Activated CD4-positive, CD25-positive, alpha-beta regulatory T cell treated with anti-CD3 and anti-CD28 coated beads, Interleukin-2, amount 50 U/mL, for 16 hours (primary cell): ENCODE results near the gene NKX2-8.

Experiments
- DNase-seq: peaks from one replicate; pipeline ENCODE4 v3.0.0-alpha.2; 2020; ENCODE audit warnings: low read depth, low spot score

The NKX2-8 gene

DNA sequence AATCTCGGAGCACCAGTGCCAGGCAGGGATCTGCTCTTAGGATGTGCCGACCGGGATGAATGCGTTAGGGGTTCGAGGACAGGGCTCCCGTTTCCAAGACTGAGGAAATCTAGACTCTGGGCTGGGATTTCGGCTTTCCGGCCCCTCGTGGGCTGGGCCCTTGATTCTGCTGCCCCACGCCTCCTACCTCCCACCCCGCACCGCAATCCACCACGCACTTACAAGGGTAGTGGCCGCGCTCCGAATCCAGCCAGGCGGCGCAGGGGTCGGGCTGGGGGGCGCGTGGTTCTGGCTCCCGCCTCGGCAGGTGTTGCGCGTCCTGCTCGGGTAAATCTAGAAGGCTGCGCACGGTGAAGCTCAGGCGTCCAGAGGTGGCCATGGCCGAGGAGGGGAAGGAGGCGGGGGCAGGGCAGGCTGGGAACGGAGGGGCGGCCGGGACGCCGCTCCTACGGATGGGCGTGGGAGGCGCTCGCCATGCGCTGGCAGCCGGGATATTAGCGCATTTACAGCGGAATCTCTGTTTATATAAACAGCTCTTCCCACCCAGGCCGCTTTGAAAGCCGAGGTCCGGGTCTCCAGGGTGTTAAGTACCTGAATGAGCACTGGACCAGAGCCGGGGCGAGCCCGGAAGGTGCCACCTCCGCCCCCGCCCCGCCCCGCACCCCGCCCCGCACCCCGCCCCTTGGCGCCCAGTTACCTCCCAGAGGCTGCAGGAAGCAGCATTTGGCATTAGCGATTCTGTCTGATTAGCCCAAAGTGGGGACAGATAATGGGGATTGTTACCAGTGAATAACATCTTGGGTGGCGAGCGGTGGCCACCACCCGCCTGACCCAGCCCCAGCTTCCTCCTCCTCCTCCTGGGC is at the start of gene NKX2-8:
NKX2-8 (minus strand) TSS at position 604 of the 863 bp plus-strand sequence; CDS start at position 379, 225 bp downstream.
- no peak for DNase-seq

DNA sequence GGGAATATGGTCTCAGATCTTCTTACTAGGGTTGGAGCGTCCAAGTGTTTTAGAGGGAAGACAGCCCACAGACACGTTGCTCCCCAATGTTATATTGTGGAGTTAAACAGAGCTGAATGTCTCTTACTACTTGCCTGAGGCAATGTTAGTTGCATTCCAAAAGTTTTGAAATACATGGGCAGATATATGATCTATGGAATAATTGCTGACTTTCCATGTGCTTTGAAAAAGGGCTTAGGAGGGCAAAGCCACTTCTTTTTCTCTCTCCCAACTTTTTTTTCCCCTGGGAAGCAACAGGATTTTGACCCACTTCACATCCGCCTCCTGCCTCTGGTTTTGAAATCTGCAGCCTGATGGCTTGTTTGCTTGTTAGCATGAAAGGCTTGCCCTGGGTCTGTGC is 45.6 kb upstream of the NKX2-8 start:
- DNase-seq, result no peak

- DNase-seq, result no peak
Observed at GRCh38 chr14:36626151-36626550, 43.7 kb upstream of the NKX2-8 start.

- no peak for DNase-seq
Observed at GRCh38 chr14:36625436-36625835, 43.0 kb upstream of the NKX2-8 start.

DNA sequence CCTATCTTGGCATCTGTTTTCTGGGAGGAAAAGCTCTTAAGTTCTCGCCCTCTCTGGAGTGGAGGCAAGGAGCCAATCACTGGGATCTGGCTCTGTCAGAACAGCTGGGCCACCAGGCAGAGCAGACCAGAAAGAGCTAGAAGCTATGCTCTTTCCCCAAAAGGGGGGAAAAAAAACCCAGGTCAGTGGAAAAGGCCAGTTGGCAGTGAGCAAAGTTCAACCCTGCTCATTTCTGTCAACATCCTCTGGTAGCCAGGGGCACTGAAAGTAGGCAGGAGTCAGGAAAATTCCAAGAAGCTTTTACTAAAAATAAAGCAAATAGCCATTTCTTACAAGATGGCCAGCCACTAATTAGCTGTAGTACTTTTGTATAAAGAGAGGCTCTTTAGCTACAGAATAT is 42.6 kb upstream of the NKX2-8 start:
- DNase-seq, result no peak

DNA sequence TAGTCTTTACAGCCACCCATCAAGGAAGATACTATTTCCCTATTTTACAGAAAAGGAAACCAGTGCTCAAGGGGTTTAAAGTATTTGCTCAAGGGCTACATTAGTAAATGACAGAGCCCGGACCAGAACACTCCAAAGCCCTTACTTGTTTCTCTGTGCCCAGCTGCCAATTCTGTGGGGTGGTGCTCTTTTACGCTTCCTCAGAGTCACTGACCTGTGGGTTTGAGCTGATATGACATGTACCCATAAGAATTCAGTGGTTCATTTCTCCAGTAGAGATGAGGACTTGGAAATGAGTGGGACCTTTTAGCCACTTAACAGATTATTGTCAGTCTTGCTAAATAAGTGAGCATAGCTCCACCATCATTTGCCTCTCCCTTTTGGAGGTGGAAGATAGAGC is 37.4 kb upstream of the NKX2-8 start:
- DNase-seq, result no peak

GRCh38 chr14:36619131-36619530 is 36.7 kb upstream of the NKX2-8 start:
- DNase-seq, result no peak

DNA sequence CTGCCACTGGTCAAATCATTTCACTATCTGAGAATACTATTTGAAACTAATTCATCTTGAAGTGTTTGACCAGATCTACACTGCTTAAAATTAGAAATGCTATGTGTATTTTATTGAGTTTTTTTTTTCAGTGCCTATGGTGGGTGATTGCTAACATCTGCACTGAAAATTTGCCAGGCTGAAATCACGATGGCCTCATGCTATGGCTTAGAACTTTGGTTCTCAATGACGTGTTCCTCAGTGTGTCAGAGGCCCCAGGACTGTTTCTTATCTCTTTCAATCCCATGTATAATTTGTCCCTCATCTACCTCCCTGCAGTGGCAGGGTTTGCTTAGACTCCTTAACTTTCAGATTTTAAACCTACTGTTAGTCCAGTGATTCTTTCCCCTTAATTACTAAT is 36.2 kb upstream of the NKX2-8 start:
- DNase-seq, result no peak

DNA sequence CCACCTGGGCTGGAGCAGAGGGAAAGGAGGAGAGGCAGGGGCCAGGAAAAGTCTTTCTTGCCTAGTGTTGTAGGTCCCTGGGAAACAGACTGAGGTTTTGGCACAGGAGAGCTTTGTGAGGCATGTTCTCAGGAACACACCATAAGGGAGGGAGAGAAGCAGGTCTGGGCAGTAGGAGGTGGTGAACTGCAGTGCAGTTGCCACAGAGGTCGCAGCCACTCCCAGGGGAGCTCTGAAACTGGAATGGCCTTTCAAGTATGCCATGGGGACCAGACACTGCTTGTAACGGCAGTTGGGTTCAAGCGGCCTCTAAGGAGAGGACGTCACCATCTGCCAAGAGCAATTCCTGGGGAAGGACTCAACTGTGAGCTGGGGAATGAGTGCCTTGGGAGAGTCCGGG is 35.4 kb upstream of the NKX2-8 start:
- DNase-seq, result no peak

DNA sequence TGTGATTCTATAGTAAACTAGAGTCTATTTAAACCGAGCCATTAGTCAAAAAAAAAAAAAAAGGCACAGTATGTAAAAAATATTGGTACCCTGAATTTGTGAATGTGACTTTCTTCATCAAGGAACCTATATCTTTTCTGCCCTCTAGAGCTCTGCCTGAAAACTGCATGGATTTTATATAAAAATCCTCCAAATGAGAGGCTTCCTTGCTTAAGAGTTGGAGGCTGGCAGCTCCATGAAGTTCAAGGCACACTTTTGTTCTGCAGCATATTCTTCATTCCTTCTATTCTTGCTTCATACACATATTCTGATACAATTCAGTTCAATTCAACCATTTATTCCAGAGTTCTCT is 23.1 kb upstream of the NKX2-8 start:
- DNase-seq, result no peak

GRCh38 chr14:36604757-36605505 is 22.5 kb upstream of the NKX2-8 start:
- DNase-seq, result no peak

GRCh38 chr14:36600431-36600830 is 18.0 kb upstream of the NKX2-8 start:
- no peak for DNase-seq

DNA sequence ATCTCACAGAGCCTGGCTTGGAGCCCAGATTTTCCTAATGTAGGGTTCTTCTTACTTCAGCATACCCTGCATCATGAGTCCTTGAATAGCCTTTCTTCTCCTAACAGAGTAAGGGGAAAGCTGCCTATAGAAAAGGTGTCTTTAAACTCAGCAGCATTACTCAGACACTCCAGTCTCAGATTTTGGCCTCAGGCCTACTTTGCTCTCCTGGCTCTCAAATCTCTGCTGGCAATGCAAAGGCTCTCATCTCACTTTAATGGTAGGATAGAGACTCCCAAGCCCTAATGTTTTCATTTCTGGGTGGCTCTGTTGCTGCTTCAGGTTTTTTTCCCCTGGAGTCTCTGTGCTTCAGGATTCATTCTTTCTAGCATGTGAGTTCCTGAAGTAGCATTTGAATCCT is 9.1 kb upstream of the NKX2-8 start:
- DNase-seq, result no peak

- no peak for DNase-seq
Observed at GRCh38 chr14:36588788-36589187, 6.4 kb upstream of the NKX2-8 start.

GRCh38 chr14:36588119-36588518 is 5.7 kb upstream of the NKX2-8 start:
- DNase-seq, result no peak

GRCh38 chr14:36585100-36585499 is 2.7 kb upstream of the NKX2-8 start:
- no peak for DNase-seq

DNA sequence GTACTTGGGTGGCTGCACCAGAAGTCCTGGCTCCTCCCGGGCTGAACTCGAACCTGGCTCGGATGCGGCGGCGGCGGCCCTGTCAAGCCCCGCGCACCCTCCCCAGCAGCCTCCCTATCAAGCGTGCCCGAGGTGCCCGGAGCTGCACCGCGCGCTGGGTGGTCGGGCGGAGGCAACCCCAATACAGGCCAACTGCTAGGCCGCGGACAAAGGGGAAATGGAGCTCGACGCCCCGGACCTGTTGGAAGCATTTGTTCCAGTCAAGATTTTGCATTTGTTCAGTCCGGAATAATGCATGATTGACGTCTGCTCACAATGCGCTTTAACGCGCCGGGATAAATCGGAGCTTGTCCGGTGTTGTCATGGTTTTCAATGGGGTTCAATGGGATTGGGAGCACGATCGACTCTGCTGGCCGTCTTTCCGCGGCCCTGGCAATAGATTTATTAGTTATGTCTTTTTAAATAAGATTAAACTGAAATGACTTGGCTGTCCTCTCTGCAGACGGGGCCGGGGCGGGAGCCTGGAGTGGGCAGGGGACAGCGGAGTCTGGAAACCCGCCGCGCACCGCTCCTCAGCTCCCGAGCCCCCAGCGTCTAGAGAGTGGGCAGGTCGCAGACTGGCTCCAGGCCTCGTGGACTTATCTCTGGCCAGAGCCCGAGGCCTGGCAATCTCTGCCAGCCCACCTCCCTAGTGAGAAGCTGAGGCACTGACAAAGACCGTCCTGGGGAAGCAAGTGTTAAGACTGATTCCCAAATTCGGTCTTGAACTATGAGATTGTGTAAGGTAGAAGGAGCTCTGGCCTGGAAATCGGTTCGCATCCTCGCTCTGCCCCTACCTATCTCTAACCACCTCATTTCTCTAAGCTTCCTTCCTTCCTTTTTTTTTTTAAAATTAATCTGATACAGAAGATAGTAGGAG is 1.7 kb upstream of the NKX2-8 start:
- DNase-seq, result no peak

DNA sequence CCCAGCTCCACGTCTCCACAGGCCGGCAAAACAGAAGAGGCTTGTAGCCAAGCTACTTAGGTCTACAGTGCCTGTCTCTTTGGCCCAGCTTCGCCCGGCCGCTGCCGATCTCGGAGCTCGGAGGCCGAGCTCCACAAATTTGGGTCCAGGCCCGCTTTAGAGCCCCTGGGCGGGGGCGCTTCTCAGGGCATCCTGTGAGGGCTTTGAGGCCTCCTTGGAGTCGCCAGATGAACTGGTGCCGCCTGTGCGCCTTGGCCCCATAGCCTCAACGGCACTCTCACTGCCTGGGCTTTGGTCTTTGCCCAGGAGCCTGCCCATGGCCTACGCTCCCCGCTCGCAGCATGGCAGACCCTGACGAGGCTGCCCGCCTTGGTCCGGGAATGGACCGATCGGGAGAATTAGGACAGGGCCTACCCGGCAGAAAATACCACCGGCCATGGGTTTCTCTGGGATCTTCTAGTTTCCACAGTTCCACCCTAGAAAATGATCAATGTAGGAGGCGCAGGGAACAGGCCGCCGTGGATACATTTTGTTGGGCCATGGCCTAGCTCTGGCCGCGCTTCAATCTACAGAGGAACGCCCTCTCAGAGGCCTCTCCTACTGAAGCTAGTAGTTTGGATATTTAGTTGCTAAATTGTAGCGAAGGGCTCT is 953 bp upstream of the NKX2-8 start:
- DNase-seq, result no peak

- DNase-seq, result no peak
Observed at GRCh38 chr14:36582874-36583241, 444 bp upstream of the NKX2-8 start.

GRCh38 chr14:36580856-36581831 is 1.3 kb downstream of the NKX2-8 start:
- DNase-seq, result no peak
